GM12865 (cell line): ENCODE measurements around the gene ABTB2.

ENCODE experiments used
- DNase-seq: peaks from one replicate; pipeline ENCODE4 v3.0.0; 2010; ENCODE audit warnings: low read depth
- H3K4me3 ChIP-seq: 2 replicates; pipeline ENCODE4 v1.5.1; 2011; ENCODE audit warnings: mild to moderate bottlenecking, low read depth, low read length, control low read depth
- TF ChIP-seq, protein P1 (sequence below): IDR thresholded peaks from 2 replicates; pipeline ENCODE4 v1.5.1; 2011; ENCODE audit warnings: low read length, control low read depth, low read depth, inconsistent platforms; ENCODE audit not compliant: insufficient read depth; ENCODE audit errors: missing control alignments

ABTB2 gene

DNA sequence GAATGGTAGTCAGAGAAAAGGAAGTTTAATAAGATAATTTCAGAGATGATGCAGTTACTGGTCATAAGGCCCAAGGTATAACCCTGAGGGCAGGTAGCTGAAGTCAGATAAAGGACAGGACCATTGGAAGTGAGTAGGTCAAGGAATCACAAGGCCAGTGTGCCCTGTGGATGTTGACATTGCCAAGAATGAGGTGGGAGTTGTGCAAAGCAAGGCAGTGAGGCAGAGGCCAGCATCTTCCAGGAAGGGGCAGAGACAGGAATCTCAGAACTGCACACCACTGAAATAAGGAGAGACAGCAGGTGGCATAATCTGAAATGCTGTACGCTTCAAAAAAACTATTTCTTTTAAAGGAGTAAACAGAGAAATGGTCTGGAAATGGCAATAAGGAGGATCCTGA lies 61.4 kb downstream of the ABTB2 start:
- no peak for DNase-seq
- TF ChIP-seq, protein P1, sequence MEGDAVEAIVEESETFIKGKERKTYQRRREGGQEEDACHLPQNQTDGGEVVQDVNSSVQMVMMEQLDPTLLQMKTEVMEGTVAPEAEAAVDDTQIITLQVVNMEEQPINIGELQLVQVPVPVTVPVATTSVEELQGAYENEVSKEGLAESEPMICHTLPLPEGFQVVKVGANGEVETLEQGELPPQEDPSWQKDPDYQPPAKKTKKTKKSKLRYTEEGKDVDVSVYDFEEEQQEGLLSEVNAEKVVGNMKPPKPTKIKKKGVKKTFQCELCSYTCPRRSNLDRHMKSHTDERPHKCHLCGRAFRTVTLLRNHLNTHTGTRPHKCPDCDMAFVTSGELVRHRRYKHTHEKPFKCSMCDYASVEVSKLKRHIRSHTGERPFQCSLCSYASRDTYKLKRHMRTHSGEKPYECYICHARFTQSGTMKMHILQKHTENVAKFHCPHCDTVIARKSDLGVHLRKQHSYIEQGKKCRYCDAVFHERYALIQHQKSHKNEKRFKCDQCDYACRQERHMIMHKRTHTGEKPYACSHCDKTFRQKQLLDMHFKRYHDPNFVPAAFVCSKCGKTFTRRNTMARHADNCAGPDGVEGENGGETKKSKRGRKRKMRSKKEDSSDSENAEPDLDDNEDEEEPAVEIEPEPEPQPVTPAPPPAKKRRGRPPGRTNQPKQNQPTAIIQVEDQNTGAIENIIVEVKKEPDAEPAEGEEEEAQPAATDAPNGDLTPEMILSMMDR = no peak

DNA sequence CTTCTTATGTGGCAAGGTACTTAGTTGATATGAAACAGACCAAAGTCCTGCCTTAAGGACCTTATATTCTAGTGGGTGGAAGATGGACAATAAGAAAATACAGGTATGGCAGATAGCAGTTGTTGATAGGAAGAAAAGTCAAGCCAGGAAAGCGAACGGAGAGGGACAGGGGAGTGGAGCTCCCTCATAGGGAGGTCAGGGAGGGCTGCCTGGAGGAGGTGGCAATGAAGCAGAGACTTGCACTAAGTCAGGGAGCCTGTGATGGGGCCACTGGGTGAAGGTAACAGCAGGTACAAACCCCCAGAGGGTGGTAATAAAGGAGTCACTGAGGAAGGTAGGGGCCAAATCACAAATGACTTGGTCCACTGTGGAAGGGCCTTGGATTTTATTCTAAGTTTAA lies 65.3 kb downstream of the ABTB2 start:
- no peak for DNase-seq
- TF ChIP-seq, protein P1 = no peak
- no peak overlapping the region for H3K4me3 ChIP-seq

More for the DNA sequence above, 61.4 kb downstream of the ABTB2 start:
- no peak overlapping the region for H3K4me3 ChIP-seq

DNA sequence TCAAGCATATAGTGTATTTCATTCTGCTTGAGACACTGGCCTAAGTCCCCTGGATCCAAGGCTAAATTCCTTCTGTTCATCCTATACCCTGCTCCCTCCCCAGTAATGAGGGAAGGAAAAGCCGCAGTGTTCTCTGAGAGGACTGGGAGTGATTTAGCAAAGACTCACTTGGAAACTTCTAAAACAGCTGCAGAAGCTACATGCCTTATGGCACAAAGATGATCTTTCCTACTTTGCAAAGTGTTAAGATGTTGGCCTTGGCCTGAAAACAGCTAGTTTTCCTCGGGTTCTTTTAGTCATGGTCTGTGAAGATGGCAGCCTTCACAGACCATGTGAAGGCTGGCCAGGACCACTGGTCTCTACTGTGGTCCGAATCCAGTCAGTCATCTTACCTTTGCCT lies 65.7 kb downstream of the ABTB2 start:
- TF ChIP-seq, protein P1 = no peak
- no peak overlapping the region for H3K4me3 ChIP-seq
- no peak for DNase-seq

DNA sequence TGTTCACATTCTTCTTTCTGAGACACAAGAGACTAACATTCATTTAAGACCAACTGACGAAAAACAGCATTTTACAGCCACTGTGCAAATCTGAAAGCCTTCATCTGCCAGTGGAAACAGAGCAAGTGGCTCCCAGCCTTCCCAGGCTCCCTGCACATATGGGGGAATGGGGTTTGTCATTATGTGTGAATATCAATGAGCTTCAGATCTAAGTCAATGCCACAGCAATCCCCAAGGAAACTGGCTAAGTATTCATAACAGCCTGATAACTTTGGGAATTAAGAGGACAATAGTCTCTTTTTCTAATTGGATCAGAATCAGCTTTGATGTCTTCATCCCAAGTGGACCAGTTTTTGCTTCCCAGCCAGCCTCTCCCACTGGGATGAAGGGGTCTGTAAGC lies 66.9 kb downstream of the ABTB2 start:
- TF ChIP-seq, protein P1 = no peak
- DNase-seq = no peak
- H3K4me3 ChIP-seq = no peak overlapping the region

DNA sequence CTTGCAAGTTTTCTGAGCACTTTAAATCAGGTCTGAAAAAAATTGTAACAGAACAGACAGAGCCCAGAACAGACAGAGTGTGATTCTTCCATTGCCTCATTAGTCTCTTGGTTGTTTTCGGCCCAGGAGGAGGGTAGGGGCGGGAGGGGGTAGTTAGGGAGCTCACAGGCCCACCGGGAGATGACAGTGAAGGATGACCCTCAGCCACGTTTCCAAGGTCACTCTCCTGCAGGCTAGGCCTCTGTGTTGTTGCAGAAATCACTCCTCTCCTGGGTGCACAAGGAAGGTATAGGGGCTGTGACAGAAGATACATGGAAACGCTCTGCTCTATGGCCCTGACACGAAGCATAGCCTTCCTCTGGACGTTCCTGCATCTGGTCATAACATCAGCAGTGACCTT lies 69.3 kb downstream of the ABTB2 start:
- TF ChIP-seq, protein P1 = no peak
- no peak overlapping the region for H3K4me3 ChIP-seq
- DNase-seq = no peak

DNA sequence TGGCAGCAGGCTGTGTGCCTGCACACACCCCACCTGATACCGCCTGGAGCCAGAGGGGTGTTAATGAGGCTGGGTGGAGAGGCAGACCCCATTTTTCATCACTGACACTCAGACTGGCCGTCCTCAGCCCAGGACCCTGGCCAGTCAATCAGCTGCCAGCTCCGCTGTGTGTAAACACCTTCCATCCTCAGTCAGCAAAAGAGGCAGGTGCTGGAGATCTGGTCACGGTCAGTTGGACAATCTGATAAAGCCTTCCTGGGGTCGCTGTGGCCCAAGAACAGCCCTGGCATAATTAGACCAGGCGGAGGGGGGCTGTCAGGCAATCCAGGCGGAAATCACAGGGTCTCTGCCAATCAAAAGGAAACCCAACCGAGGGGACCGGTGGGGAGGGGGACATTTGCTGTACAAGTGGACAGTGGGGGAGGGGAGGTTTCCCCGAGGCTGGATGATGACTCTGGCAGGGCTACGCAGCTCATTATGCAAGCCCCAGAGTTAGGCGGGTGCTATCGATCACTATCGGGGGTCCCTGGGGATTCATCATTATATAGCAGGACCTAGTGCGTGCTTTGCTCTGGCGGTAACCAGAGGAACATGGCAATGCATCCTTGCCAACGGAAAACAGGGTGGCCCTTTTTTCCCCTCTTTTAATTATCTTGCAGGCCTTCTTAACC lies 72.9 kb downstream of the ABTB2 start:
- TF ChIP-seq, protein P1 = no peak
- no peak overlapping the region for H3K4me3 ChIP-seq
- no peak for DNase-seq

DNA sequence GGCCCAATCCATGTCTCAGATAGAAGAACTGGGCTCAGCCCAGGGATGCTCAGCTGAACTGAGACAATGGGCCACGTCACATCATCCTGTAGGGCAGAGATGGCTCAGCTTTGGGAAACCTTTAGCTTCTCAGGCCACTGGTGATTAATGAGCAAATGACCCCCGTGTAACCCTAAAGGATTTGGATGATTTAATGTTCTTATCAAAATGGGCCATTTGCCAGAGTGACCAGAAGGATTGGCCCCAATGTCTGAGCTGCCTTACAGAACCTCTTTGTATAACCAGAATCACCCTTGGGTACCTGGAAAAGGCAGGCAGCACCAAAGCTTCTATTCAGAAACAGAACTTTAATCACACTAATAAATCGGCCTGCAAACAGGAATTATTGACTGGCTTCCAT lies 73.7 kb downstream of the ABTB2 start:
- no peak for DNase-seq
- no peak overlapping the region for H3K4me3 ChIP-seq
- TF ChIP-seq, protein P1 = no peak
